Suppressor macrophage treated with lipopolysaccharide for 4 hours (primary cell): ENCODE measurements around the gene SH2B3.
"Not testable (repeated sequence)": the region's sequence is repeated elsewhere in the genome, so short reads cannot be mapped to it uniquely, and the experiment has no call there.

Experiments
- DNase-seq: peaks from one replicate; pipeline ENCODE4 v3.0.0-alpha.2; 2020

The SH2B3 gene

DNA sequence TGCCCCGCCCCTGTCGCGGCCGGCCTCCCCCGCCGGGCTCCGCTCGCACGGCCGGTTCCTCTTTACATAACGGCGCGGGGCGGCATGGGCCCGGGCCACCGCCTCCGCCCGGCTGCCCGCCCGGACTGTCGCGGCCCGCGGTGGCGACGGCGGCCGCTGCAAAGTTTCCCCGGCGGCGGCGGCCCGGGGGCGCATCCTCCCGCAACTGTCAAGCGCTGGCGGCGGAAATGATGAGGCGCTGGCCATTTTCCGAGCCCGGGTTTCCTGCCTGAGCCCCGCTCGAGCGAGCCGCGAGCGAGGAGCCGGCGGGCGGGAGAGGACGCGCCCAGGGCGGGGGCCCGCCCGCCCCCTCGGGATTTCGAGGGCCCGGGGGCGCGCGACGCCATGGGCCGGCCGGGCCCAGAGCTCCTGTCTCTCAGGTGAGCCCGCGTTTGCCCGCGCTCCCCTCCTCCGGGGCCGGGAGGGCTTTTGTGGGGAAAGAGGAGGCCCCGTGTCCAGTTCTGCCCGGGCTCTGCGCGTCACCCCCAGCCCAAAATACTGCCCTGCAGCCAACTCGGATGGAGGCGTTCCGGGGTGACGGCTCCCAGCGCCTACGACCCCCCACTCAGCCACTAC is at the start of gene SH2B3:
Gene SH2B3, plus strand, starts transcription at position 65 of the 615 bp plus-strand sequence. CDS start 12,223 bp downstream, outside the sequence.
- no peak for DNase-seq

DNA sequence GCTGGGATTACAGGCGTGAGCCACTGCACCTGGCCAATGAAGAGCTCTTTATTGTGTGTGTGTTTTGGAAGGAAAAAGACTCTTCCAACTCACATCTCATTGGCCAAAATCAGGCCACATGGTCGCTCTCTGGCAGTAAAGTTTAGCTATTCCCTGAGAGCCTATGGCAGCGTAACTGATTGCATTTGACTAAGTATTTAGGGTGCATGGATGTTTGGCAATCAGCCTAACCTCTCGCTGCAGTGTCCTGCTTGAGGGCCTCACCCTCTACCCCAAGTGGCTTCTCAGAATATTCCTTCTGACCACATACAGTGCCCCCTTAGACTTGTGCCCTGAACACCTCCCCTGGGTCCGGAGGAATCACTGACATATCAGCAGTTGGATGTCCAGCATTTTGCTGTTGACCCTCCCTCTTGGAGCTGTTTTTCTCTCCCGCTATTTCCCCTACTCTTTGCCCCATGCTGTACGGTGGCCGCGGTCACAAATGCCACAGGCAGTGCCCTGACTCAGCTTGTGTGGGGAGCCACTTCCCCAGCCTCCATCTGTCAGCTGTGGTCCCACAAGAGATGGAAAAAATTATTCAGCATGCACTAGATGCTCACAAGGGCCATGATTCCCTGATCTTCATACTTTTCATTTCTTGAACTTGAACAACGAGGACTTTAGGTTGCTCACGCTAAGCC is 46.4 kb upstream of the SH2B3 start:
- peak; percentile 73 for DNase-seq

DNA sequence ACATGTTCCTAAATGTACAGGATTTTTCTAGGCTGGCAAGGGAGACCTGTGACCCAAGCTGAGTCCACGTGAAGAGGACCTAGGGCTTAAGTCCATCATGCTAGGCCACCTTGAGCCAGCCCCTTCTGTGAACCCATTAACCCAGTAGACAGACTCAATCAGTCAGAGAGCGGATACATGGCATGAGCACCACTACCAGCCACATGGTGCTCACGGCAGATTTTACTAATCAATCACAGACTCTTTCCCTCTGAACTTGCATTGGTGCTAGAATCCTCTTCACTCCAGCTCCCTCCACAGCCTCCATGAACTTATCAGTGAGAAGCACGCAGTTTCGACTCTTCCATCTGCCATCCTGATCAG is 45.8 kb upstream of the SH2B3 start:
- no peak for DNase-seq

DNA sequence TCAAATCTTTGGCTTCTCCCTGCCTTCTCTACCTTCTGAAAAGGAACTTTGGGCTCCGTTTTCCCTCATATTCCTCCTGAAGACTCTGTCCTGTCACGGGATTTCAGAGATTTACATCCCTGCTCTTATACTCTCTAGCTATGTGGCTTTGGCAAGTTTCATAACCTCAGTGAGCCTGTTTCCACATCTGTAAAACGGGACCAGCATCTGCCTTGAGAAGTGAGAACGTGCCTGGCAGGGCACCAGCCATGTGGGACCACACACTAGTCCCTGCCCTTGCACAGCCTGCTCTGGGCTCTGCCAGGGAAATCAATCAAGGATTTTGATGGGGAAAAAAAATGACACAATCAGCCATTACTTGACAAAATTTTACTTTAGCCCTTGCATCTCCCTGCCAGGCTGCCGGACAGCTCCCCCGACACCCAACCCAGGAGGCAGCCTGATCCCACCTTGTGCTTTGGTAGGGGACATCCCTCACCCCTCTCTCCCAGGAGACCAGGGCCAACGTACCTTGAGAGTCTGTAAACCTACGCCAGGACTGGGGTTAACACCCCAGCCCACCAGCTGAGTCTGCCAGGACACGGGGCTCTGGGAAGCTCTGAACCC is 45.3 kb upstream of the SH2B3 start:
- DNase-seq, result no peak

DNA sequence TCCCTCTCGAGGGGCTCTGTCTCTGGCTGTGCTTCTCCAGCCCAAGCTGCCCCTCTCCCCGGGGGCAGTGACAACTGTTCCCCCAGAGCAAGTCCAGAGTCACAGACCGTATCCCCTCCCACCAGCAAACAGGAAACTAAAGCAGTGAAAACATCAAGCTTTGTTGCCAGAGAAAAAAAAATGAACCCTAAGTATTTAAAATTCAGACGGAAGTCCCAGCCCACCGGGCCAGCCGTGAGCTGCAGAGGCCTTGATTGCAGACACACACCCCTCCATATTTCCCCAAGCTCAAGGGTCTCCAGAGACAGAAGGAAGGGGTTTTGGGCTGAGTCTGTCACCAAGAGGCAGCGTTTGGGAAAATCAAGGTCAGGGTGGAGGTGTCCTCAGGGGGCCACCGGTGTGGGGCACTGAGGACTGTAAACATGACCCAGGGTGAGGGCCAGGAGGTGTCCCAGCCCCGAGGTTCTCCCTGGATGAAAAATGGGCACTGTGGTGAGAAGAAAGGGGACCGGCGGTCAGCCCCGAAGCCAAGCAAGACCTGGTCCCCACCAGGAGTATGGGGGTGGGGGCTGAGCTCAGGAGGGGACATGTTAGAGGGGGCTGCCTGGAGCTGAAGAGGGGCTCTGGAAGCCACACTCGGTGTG is 44.5 kb upstream of the SH2B3 start:
- DNase-seq, result no peak

DNA sequence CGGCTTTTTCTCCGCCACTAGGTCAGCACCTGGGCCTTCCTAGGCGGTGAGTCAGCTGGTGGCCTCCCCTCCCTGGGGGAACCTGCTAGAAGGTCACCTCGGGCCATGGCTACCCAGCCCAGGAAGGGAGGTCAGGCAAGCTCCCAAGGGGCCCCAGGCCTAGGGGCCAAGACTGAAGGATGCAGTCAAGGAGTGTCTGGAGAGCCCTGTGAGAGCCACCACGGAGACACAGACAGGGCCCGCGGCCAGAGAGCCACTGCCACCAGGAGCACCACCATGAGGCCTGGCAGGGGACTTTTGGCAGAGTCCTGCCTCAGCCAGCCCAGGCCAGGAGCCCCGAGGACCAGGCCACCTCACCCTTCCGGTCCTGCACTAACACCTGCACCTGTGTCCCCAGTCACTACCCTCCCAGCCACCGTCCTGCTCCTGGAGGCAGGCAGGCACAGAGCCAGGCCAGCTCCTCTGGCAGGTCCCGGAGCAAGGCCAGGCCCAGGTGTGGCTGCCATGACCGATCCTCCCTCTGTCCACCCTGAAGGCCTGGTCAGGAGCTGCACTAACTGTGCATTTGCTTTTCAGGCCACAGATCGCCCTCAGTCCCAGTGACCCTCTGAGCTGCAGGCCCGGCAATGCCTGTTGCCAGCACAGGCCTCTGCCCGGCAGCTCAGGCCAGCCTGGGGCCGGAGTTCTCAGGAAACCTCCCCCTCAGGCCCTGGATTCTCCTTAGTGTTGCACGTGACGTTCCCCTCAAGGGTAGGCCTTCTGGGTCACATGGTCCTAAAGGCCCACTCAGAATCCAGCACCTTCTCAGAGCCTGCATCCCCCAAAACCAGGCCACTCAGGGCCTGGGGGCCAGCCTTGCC is 43.8 kb upstream of the SH2B3 start:
- no peak for DNase-seq

DNA sequence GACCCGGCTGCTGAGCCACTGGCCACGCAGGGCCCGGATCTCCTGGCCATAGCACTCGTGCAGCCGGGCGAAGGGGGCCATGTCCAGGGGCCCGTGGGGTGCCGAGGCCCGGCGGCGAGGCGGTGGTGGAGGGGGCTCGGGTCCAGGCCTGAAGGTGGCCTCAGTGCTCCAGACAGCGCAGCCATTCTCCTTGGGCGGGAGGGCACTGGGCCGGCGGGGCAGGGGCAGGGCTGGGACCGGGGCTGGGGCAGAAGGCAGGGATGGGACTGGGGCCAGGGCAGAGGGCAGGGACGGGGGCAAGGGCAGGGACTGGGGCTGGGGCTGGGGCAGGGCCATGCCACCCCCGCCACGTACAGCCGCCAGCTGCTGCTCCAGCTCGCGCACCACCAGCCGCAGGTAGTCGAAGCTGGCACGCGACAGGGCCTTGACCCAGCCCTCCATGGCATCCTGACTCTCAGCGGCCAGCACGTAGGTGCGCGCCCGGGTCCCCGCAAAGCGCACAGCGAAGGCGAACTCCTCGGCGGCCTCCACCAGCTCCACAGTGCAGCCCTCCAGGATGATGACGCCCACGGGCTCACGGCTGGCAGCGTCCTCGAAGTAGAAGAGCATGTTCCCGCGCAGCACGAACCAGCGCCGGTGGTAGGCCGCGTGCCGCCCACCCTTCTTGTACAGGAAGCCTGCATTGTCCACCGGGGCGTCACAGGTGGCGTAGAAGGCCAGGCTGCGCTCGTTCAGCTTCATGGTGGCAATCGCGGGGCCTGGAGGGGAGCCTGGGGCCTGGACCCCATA is 42.8 kb upstream of the SH2B3 start:
- no peak for DNase-seq

DNA sequence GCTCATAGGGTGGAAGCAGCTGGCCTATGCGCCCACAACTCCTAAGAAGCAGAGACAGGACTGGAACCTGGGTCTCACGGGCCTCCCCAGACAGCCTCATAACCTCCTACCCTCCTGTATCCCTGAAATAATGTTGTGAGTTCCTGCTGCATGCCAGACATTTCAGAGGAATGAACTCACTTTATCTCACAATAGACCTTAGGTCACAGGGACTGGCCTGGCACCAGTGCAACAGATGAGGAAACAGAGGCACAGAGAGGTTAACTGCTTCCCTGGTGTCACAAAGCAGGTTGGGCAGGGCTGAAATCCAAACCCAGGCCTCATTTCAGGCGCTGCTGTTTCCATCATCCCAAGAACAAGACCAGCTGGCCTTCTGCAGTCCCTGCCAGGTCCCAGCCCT is 42.1 kb upstream of the SH2B3 start:
- DNase-seq, result no peak

DNA sequence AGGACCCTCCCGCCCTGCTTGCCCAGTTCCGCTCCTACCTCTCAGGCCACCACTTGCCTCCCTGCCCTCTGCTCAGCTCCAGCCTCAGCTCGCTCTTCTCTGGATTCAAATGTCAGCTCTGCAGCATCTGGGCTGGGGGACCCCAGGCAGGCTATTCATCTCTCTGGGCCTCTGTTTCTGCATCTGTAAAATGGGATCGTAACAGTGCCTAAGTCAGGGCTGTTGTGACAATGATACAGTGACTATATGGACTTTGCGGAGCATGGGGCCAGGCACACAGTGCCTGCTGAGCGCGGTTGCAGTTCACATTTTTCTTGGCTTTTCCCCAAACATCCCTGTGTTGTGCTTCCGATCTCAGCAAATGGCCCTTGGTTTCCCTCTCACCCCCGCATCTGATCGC is 39.6 kb upstream of the SH2B3 start:
- no peak for DNase-seq

DNA sequence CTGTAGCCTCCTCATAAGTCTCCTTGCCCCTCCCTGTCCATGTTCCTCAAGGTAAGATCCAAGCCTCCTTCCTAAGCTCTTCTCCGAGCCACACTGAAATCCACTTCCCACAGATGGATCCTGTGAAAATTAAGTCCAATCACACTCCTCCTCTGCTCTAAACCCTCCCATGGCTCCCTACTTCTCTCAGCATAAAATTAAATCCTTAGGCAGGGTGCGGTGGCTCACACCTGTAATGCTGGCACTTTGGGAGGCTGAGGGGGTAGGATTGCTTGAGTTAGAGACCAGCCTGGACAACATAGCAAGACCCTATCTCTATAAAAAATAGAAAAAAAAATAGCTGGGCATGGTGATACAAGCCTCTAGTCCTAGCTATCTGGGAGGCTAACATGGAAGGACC is 39.1 kb upstream of the SH2B3 start:
- no peak for DNase-seq

DNA sequence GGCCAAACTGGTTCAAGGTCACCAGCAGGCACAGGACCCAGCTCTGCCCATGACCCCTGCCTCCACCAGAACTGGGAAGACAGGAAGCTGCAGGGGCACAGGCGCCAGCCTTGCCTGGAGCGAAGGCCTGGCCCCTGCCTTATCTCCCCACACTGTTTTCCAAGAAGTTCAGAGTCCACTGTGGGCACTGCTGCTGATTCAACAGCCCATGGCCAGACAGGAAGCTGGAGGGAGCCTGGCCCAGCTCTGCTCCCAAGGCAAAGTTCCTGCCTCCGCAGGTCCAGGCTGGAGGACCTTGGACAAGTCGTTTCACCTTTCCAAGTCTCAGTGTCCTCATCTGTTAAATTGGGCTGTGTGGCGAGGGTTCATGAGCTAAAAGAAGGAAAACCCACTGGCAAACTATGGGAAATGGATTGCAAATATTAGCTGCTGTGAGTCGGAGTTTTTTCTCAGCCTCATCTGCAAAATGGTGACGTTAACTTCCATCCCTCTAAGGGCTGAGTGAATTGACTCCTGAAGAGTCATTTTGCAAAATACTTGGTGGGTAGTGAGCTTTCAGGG is 38.0 kb upstream of the SH2B3 start:
- peak; percentile 22 for DNase-seq

DNA sequence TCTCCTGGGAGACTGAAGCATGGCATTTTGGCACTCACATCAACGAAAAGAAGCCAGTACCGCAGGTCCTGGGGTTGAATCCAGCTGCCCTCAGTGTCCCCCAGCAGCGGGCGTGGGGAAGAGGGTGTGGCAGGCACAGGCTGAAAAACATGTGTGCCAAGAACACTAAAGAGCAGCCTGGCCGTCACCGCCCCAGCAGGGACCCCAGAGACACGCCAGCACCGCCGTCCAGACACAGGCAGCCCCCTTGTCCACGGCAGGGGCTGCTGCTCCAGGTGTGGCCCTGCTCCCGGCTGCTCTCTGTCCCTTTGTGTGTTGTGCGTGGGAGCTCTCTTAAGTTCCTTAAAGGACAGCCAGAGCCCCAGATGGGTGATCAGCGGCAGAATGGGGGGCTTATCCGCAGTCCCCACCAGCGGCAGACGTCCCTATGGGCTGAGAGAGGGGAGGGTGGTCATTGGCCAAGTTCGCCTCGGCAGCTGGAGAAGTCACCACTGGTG is 37.4 kb upstream of the SH2B3 start:
- no peak for DNase-seq

DNA sequence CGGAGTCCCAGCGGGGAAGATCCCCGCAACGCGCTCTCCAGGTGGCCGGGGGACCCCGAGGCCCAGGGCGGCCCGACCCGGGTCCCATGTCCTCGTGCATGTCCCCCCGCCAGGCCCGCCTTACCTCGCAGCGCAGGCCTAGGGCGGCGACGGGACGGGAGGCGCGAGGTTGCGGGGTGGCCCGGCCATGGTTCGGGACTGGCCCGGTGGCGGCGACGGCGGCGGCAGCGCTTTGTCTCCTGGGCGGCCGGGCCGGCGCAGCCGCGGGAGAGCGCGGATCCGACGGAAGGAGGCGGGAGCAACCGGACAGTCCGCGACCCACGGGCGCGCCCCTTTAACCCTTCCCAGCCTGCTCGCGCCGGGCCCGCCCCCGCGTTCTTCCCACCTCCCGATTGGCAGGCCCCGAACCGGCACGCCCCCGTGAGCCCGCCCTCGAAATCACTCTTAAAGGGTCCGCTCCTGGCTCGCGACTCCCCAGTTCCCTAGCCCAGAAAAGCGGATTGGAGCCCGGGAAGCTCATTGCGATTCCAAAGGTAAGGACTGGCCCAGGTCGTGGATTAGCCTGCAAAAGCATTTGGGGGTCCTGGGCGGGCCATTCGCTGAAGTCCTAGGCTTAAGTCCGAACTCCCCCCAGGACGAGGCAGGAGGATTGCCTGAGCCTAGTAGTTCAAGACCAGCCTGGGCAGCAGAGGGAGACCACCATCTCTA is 36.8 kb upstream of the SH2B3 start, which contains the start of gene PHETA1:
Gene PHETA1, minus strand, starts transcription at position 308 of the 708 bp plus-strand sequence. CDS start 5,668 bp downstream, outside the sequence.
- peak; percentile 94 for DNase-seq

DNA sequence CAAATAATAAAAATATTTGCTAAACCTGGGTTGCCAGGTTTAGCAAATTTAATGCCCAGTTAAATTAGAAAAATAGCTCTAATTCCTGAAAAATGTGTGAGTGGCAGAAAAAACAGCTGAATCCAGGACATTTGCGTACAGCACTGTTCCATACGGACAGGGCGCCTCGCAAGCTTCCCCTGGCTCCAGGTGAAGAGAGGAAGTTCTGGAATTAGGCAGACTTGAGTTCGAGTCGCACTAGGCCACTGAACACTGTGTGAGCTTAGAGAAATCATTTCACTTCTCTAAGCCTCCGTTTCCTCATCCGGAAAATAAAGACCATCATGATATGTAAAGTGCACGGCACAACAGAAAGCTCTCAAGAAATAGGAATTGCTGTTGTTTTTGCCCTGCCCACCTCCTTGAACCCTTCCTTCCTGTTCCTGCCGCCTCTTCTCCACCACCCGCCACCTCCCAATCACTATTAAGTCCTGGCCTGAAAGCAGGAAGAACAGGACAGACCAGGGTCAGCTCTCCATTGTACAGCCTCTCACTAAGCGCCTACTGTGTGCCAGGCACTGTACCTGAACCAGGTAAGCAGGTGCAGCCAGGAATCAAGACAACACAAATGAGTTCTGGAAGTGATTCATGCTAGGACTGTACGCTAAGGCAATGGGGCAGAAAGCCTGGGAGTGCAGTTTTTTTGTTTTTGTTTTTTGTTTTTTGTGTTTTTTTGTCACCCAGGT is 36.1 kb upstream of the SH2B3 start:
- peak; percentile 38 for DNase-seq

DNA sequence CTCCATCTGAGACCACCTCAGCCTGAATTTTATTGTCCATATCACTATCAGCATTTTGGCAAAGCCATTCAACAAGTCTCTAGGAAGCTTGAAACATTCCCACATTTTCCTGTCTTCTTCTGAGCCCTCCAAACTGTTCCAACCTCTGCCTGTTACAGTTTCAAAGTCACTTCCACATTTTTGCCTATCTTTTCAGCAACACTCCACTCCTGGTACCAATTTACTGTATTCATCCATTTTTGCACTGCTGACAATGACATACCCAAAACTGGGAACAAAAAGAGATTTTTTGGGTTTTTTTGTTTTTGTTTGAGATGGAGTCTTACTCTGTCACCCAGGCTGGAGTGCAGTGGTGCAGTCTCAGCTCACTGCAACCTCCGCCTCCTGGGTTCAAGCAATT is 32.5 kb upstream of the SH2B3 start:
- DNase-seq, result not testable (repeated sequence)

DNA sequence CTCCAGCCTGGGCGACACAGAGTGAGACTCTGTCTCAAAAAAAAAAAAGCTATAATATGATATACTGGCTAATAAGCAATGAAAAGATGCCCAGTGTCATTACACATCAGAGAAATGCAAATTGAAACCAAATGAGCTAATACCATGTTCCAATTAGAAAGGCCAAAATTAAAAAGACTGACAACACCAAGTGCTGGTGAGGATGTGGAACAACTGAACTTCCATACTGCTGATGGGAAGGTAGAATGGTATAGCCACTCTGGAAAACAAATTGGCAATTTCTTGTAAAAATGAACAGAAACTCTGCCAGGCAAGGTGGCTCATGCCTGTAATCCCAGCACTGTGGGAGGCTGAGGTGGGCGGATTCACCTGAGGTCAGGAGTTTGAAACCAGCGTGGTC is 28.3 kb upstream of the SH2B3 start:
- no peak for DNase-seq

DNA sequence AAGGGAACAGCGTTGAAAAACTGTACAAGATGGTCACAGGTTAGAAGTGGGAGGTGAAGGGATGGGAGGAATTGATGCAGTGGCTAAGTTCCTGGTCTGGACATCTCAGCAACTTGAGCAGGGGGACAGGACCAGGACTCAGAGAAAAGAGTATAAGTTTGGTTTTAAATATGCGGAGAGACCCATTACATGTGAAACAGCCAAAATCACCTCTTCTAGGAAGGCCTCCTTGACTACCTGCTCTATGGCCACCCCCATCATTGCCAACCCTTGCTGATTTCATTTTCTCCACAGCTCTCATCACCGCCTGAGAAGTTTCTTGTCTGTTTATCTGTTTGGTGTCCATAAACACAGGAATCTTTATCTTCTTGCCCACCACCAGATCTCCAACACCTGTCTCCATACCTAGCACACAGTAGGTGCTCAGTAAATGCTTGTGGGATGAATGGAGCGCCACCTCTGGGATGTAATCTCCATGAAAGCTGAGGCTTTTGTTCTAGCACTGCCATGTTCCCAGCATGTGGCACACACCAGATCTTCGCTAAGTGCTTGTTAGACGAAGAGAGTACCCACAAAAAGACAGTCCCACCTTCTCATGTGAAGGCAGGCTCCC is 25.7 kb upstream of the SH2B3 start:
- DNase-seq, result no peak

DNA sequence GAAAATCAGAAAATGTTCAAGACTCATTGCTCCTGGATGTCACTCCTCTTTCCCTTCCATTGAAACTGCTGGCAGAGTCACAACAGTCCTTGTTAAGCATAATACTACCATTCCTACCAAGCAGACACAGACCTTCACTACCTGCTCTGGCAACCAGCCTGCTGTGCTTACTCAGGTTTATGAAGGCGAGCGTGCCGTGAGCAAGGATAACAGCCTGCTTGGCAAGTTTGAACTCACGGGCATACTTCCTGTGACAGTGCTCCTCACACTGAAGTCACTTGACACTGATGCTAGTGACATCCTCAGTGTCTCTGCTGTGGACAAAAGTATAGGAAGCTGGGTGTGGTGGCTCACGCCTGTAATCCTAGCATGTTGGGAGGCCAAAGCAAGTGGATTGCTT is 21.1 kb upstream of the SH2B3 start:
- no peak for DNase-seq

DNA sequence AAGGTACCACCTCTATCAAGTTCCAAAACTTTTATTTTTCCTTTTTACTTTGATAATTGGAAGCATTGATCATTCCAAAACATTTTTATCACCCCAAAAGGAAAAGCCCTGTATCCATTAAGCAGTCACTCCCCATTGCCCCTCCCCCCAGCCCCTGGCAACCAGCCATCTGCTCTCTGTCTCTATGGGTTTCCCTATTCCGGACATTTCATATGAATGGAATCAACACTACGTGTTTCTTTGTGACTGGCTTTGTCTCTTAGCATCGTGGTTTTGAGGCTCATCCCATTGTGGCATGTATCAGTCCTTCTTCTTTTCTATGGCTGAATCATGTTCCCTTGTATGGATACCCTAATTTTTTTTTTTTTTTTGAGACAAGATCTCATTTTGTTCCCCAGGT is 18.8 kb upstream of the SH2B3 start:
- DNase-seq, result no peak
